ENCODE results near the gene OMD. TPM values are rescaled to one million over a fixed set of nuclear protein-coding genes. Genes with fewer than 3 reads are reported as not detected.
A peak's percentile ranks its signal among the peaks of the same experiment; 100 is the strongest.

Gene OMD, protein sequence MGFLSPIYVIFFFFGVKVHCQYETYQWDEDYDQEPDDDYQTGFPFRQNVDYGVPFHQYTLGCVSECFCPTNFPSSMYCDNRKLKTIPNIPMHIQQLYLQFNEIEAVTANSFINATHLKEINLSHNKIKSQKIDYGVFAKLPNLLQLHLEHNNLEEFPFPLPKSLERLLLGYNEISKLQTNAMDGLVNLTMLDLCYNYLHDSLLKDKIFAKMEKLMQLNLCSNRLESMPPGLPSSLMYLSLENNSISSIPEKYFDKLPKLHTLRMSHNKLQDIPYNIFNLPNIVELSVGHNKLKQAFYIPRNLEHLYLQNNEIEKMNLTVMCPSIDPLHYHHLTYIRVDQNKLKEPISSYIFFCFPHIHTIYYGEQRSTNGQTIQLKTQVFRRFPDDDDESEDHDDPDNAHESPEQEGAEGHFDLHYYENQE
- total RNA-seq (ENCODE audit: low replicate concordance): not detected in 2 replicates
- long read RNA-seq: 0 reads

GRCh38 chr9:92424340-92424739, at the start of gene OMD:
OMD (minus strand) TSS chr9:92424471; CDS start chr9:92417558, 6,913 bp downstream.
- Mint-ChIP-seq H3K9me3 (no peaks in the 10 kb centered on the region), H3K4me3 (no peak within 1 kb of the TSS), H3K36me3 (no peaks in the 10 kb centered on the region), H3K4me1 (ENCODE audit: unreplicated experiment) (peaks cover 18% of the 10 kb centered on the region), H3K27ac (peak within 1 kb of the TSS; percentile 48), H3K27me3 (no peaks in the 10 kb centered on the region)
- no peak for DNase-seq (ENCODE audit: extremely low spot score, unreplicated experiment)
- TF ChIP-seq CTCF (conservative IDR thresholded peaks at IDR 0.05): no peak

GRCh38 chr9:92468206-92468605, 43.9 kb upstream of the OMD start:
- no peak for TF ChIP-seq CTCF (conservative IDR thresholded peaks at IDR 0.05)
- Mint-ChIP-seq H3K4me3 (no peak overlapping the region), H3K36me3 (no peaks in the 10 kb centered on the region), H3K4me1 (ENCODE audit: unreplicated experiment) (no peaks in the 10 kb centered on the region), H3K27me3 (no peaks in the 10 kb centered on the region), H3K27ac (no peak overlapping the region), H3K9me3 (no peaks in the 10 kb centered on the region)
- no peak for DNase-seq (ENCODE audit: extremely low spot score, unreplicated experiment)

DNA sequence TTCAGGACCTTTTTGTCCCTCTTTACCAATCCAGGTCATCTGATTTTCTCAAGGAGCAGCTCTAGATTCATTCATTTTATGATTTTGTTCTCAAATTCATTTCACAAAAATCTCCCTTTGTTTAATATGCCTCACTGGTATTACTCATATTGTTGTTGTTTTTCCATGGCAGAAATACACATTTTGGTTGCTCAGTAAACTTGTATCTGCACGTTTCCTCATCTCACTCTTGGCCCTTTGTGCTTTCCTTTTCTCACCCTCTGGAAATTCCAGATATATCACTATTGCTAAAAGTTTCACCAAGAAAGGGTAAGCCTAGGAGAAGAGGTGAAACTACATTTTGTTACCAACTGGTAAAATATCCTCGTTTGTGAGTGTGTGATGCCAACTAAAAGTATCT, 43.2 kb upstream of the OMD start:
- TF ChIP-seq CTCF (conservative IDR thresholded peaks at IDR 0.05): no peak
- H3K9me3 Mint-ChIP-seq: no peaks in the 10 kb centered on the region
- no peaks in the 10 kb centered on the region for H3K4me1 Mint-ChIP-seq (ENCODE audit: unreplicated experiment)
- no peaks in the 10 kb centered on the region for H3K36me3 Mint-ChIP-seq
- H3K27ac Mint-ChIP-seq: no peak overlapping the region
- no peaks in the 10 kb centered on the region for H3K27me3 Mint-ChIP-seq
- no peak for DNase-seq (ENCODE audit: extremely low spot score, unreplicated experiment)
- no peak overlapping the region for H3K4me3 Mint-ChIP-seq

- Mint-ChIP-seq H3K36me3 (no peaks in the 10 kb centered on the region), H3K4me1 (ENCODE audit: unreplicated experiment) (no peaks in the 10 kb centered on the region), H3K27ac (no peak overlapping the region), H3K4me3 (no peak overlapping the region), H3K27me3 (no peaks in the 10 kb centered on the region), H3K9me3 (no peaks in the 10 kb centered on the region)
- no peak for TF ChIP-seq CTCF (conservative IDR thresholded peaks at IDR 0.05)
- no peak for DNase-seq (ENCODE audit: extremely low spot score, unreplicated experiment)
Measured at GRCh38 chr9:92467041-92467440, 42.8 kb upstream of the OMD start.

GRCh38 chr9:92463984-92464383, 39.7 kb upstream of the OMD start:
- Mint-ChIP-seq H3K27ac (no peak overlapping the region), H3K4me3 (no peak overlapping the region)

More at GRCh38 chr9:92463984-92464383, 39.7 kb upstream of the OMD start:
- no peak for DNase-seq (ENCODE audit: extremely low spot score, unreplicated experiment)
- H3K4me1 Mint-ChIP-seq (ENCODE audit: unreplicated experiment): no peaks in the 10 kb centered on the region
- no peaks in the 10 kb centered on the region for H3K36me3 Mint-ChIP-seq
- peaks cover 2% of the 10 kb centered on the region for H3K27me3 Mint-ChIP-seq
- no peaks in the 10 kb centered on the region for H3K9me3 Mint-ChIP-seq
- TF ChIP-seq CTCF (conservative IDR thresholded peaks at IDR 0.05): no peak

All from type B pancreatic cell (in vitro differentiated cells).